Activated CD4-positive, alpha-beta T cell treated with anti-CD3 and anti-CD28 coated beads for 4 hours (primary cell): ENCODE data around the gene GNPNAT1.
A peak's percentile ranks its signal among the peaks of the same experiment; 100 is the strongest.

Experiments
- DNase-seq, 2 donors: peaks; one replicate each; pipeline ENCODE4 v3.0.0-alpha.2; 2020

The GNPNAT1 gene

GRCh38 chr14:52791223-52792096 lies at the start of gene GNPNAT1:
Gene GNPNAT1, minus strand, starts transcription at chr14:52791607. Its CDS starts 6,957 bp downstream, at chr14:52784650.
- peak; percentile 87 to 92 for DNase-seq

GRCh38 chr14:52840877-52841276 lies 49.5 kb upstream of the GNPNAT1 start:
- no peak for DNase-seq

GRCh38 chr14:52837451-52837850 lies 46.0 kb upstream of the GNPNAT1 start:
- no peak for DNase-seq

- no peak for DNase-seq
Measured at GRCh38 chr14:52836063-52836462, 44.7 kb upstream of the GNPNAT1 start.

GRCh38 chr14:52835122-52835903 lies 43.9 kb upstream of the GNPNAT1 start:
- DNase-seq = no peak

GRCh38 chr14:52834440-52834842 lies 43.0 kb upstream of the GNPNAT1 start:
- no peak for DNase-seq

GRCh38 chr14:52833891-52834290 lies 42.5 kb upstream of the GNPNAT1 start:
- DNase-seq = no peak

- DNase-seq = no peak
Measured at GRCh38 chr14:52829527-52830185, 38.2 kb upstream of the GNPNAT1 start.

- DNase-seq = no peak
Measured at GRCh38 chr14:52827426-52827825, 36.0 kb upstream of the GNPNAT1 start.

- no peak for DNase-seq
Measured at GRCh38 chr14:52825085-52825484, 33.7 kb upstream of the GNPNAT1 start.

- no peak for DNase-seq
Measured at GRCh38 chr14:52824462-52824861, 33.1 kb upstream of the GNPNAT1 start.

GRCh38 chr14:52821805-52822250 lies 30.4 kb upstream of the GNPNAT1 start:
- DNase-seq = no peak

GRCh38 chr14:52808101-52808500 lies 16.7 kb upstream of the GNPNAT1 start:
- DNase-seq = no peak

- DNase-seq = no peak
Measured at GRCh38 chr14:52806115-52806514, 14.7 kb upstream of the GNPNAT1 start.

- DNase-seq = no peak
Measured at GRCh38 chr14:52802597-52802996, 11.2 kb upstream of the GNPNAT1 start.

- DNase-seq = no peak
Measured at GRCh38 chr14:52801014-52801712, 9.8 kb upstream of the GNPNAT1 start.

- no peak for DNase-seq
Measured at GRCh38 chr14:52798826-52799225, 7.4 kb upstream of the GNPNAT1 start.

- DNase-seq = no peak
Measured at GRCh38 chr14:52797653-52798052, 6.2 kb upstream of the GNPNAT1 start.

GRCh38 chr14:52793061-52793460 lies 1.7 kb upstream of the GNPNAT1 start:
- DNase-seq = no peak

GRCh38 chr14:52792097-52792415 lies 649 bp upstream of the GNPNAT1 start:
- DNase-seq = no peak

- no peak for DNase-seq
Measured at GRCh38 chr14:52790756-52791222, 618 bp downstream of the GNPNAT1 start.

GRCh38 chr14:52790011-52790755 lies 1.2 kb downstream of the GNPNAT1 start:
- DNase-seq = no peak
